A673 (cell line): ENCODE data around the gene TMEM14A. TPM values are rescaled to one million over a fixed set of nuclear protein-coding genes. Genes with fewer than 3 reads are reported as not detected.

Experiments used
- BruUV-seq: library from RNA; stranded (reverse); fragments of 400-500 nt; replicated peaks from 2 replicates; lab custom pipeline; 2021; lab: Mats Ljungman, UMichigan
- CTCF ChIA-PET: fragments of 300-600 bp; sonication (Branson Sonifier 250); formaldehyde crosslinking; loops from one replicate; lab custom pipeline; 2022; ENCODE audit warnings: antibody characterized with exemption; lab: Charles Lee
- POLR2A ChIA-PET: fragments of 300-600 bp; sonication (Branson Sonifier 250); formaldehyde crosslinking; loops from one replicate; lab custom pipeline; 2022; ENCODE audit warnings: antibody characterized with exemption; ENCODE audit not compliant: low non-redundant PET; lab: Charles Lee
- DNase-seq: peaks from one replicate; pipeline ENCODE4 v3.0.0-alpha.2; 2015; ENCODE audit warnings: low spot score
- H3K27ac ChIP-seq: fragments of 200-600 bp; sonication (generic); 2 replicates; pipeline ENCODE4 v1.5.1; 2016; ENCODE audit warnings: mixed run types, low read depth, mild to moderate bottlenecking, mixed read lengths, antibody characterized with exemption, low read length; ENCODE audit not compliant: poor library complexity, severe bottlenecking
- H3K27me3 ChIP-seq: fragments of 200-600 bp; sonication (generic); replicated peaks from 2 replicates; pipeline ENCODE4 v1.6.1; 2017; ENCODE audit warnings: mixed run types, low read depth, mild to moderate bottlenecking, mixed read lengths, antibody characterized with exemption, low read length; ENCODE audit not compliant: insufficient read depth, poor library complexity
- H3K36me3 ChIP-seq: fragments of 200-600 bp; sonication (generic); 2 replicates; pipeline ENCODE4 v1.6.1; 2016; ENCODE audit warnings: mixed run types, mild to moderate bottlenecking, mixed read lengths, antibody characterized with exemption, low read length; ENCODE audit not compliant: insufficient read depth, poor library complexity, severe bottlenecking
- H3K4me1 ChIP-seq: fragments of 200-600 bp; sonication (generic); 2 replicates; pipeline ENCODE4 v1.6.1; 2017; ENCODE audit warnings: mixed run types, mild to moderate bottlenecking, mixed read lengths, antibody characterized with exemption, low read length; ENCODE audit not compliant: insufficient read depth, poor library complexity, severe bottlenecking
- H3K4me3 ChIP-seq: fragments of 200-600 bp; sonication (generic); 2 replicates; pipeline ENCODE4 v1.5.1; 2016; ENCODE audit warnings: low read depth, mixed run types, mild to moderate bottlenecking, mixed read lengths, low read length; ENCODE audit not compliant: poor library complexity, severe bottlenecking
- H3K9me3 ChIP-seq: fragments of 200-600 bp; sonication (generic); 2 replicates; pipeline ENCODE4 v1.6.1; 2016; ENCODE audit warnings: mixed run types, low read depth, mild to moderate bottlenecking, mixed read lengths, antibody characterized with exemption, low read length; ENCODE audit not compliant: poor library complexity, severe bottlenecking
- CTCF ChIP-seq: fragments of 300-800, 200-600 bp; sonication (generic); conservative IDR thresholded peaks from 2 replicates; pipeline ENCODE4 v1.5.1; 2017; ENCODE audit warnings: low read depth, mild to moderate bottlenecking, antibody characterized with exemption, low read length, moderate library complexity, mixed read lengths
- EZH2 ChIP-seq: fragments of 200-600 bp; sonication (generic); IDR thresholded peaks from 2 replicates; pipeline ENCODE4 v1.6.1; 2017; ENCODE audit warnings: borderline replicate concordance, low read depth, mild to moderate bottlenecking, mixed read lengths, antibody characterized with exemption, low read length; ENCODE audit not compliant: poor library complexity, severe bottlenecking
- intact Hi-C: fragments of 100-400 bp; cut with micrococcal nuclease; formaldehyde crosslinking; loops from one replicate; pipeline ENCODE4 v1.10.0; 2022; ENCODE audit not compliant: unreplicated experiment
- total RNA-seq: library from RNA; stranded (reverse); gene quantifications from 2 replicates; pipeline ENCODE4 v1.2.3, GENCODE V29; 2021

TMEM14A gene
- total RNA-seq, 1 experiment from 2014 or later: 8.4 TPM

GRCh38 chr6:52724406-52725121 lies 53.7 kb downstream of the TMEM14A start:
- Histone ChIP-seq H3K4me3 (no peak overlapping the region), H3K36me3 (no peaks in the 10 kb centered on the region), H3K27ac (no peak overlapping the region), H3K27me3 (no peaks in the 10 kb centered on the region), H3K9me3 (no peaks in the 10 kb centered on the region), H3K4me1 (no peaks in the 10 kb centered on the region)
- ChIA-PET CTCF (interaction anchor here (0.6 to 1.2 kb wide), 2 partner anchors 61 to 311 kb away, joined by 3 to 7 read pairs; no protein-coding TSS in a partner anchor), POLR2A (no interaction called here)
- BruUV-seq: no TSS peak
- intact Hi-C loops: loop anchor here (10.0 kb wide), 1 partner anchor 760 kb away; no protein-coding TSS in a partner anchor
- peak; percentile 81 for DNase-seq
- TF ChIP-seq CTCF (peak; percentile 90), EZH2 (no peak)

- POLR2A ChIA-PET: no interaction called here
- H3K36me3 ChIP-seq: no peaks in the 10 kb centered on the region
- TF ChIP-seq EZH2 (no peak), CTCF (no peak)
These were observed 54.2 kb downstream of the TMEM14A start for GRCh38 chr6:52725143-52725534.

GRCh38 chr6:52725535-52726192 lies 54.8 kb downstream of the TMEM14A start:
- intact Hi-C loops: loop anchor here (10.0 kb wide), 1 partner anchor 759 kb away; no protein-coding TSS in a partner anchor
- CTCF ChIA-PET: interaction anchor here (1.2 kb wide), 1 partner anchor 312 kb away, joined by 3 read pairs; no protein-coding TSS in a partner anchor
- BruUV-seq: no TSS peak

More at GRCh38 chr6:52725143-52725534, 54.2 kb downstream of the TMEM14A start:
- intact Hi-C loops: loop anchor here (10.0 kb wide), 1 partner anchor 760 kb away; no protein-coding TSS in a partner anchor
- CTCF ChIA-PET: interaction anchor here (0.6 to 1.2 kb wide), 2 partner anchors 62 to 312 kb away, joined by 3 to 7 read pairs; no protein-coding TSS in a partner anchor
- BruUV-seq: no TSS peak
- Histone ChIP-seq H3K4me3 (no peak overlapping the region), H3K27me3 (no peaks in the 10 kb centered on the region), H3K9me3 (no peaks in the 10 kb centered on the region), H3K4me1 (no peaks in the 10 kb centered on the region), H3K27ac (no peak overlapping the region)
- DNase-seq: no peak

More at GRCh38 chr6:52725535-52726192, 54.8 kb downstream of the TMEM14A start:
- Histone ChIP-seq H3K27ac (no peak overlapping the region), H3K4me3 (no peak overlapping the region), H3K9me3 (no peaks in the 10 kb centered on the region), H3K4me1 (no peaks in the 10 kb centered on the region), H3K27me3 (no peaks in the 10 kb centered on the region), H3K36me3 (no peaks in the 10 kb centered on the region)
- POLR2A ChIA-PET: no interaction called here
- TF ChIP-seq CTCF (no peak), EZH2 (no peak)
- DNase-seq: no peak
